OCI-LY7 (cell line): ENCODE results near the gene NMUR2. TPM values are rescaled to one million over a fixed set of nuclear protein-coding genes. Genes with fewer than 3 reads are reported as not detected.

Source experiments
- BruUV-seq: library from RNA; stranded (reverse); fragments of 400-500 nt; replicated peaks from 2 replicates; lab custom pipeline; 2021; lab: Mats Ljungman, UMichigan
- CTCF ChIA-PET: fragments of 300-600 bp; sonication (Branson Sonifier 250); formaldehyde crosslinking; loops from one replicate; lab custom pipeline; 2022; ENCODE audit warnings: antibody characterized with exemption; ENCODE audit not compliant: unreplicated experiment; lab: Charles Lee
- POLR2A ChIA-PET: fragments of 300-600 bp; sonication (Branson Sonifier 250); formaldehyde crosslinking; loops from one replicate; lab custom pipeline; 2022; ENCODE audit warnings: antibody characterized with exemption; lab: Charles Lee
- DNase-seq: peaks from one replicate; pipeline ENCODE4 v3.0.0-alpha.2; 2015; ENCODE audit warnings: low spot score
- H2AFZ ChIP-seq: fragments of 200-600 bp; sonication (generic), shearing (Covaris generic); 2 replicates; pipeline ENCODE4 v1.6.1; 2014; ENCODE audit warnings: mild to moderate bottlenecking, antibody characterized with exemption, low read length, moderate library complexity
- H3K27ac ChIP-seq: fragments of 200-600 bp; sonication (generic); 2 replicates; pipeline ENCODE4 v1.5.1; 2014; ENCODE audit warnings: mixed run types, low read depth, mild to moderate bottlenecking, moderate library complexity, low read length, inconsistent platforms; ENCODE audit not compliant: poor library complexity, severe bottlenecking
- H3K36me3 ChIP-seq: fragments of 200-600 bp; sonication (generic); 2 replicates; pipeline ENCODE4 v1.6.1; 2014; ENCODE audit warnings: mild to moderate bottlenecking, antibody characterized with exemption, low read length, moderate library complexity, mixed read lengths; ENCODE audit not compliant: insufficient read depth
- H3K4me1 ChIP-seq: fragments of 200-600 bp; sonication (generic); 2 replicates; pipeline ENCODE4 v1.5.1; 2014; ENCODE audit warnings: mild to moderate bottlenecking, low read length; ENCODE audit not compliant: insufficient read depth, poor library complexity, severe bottlenecking
- H3K4me2 ChIP-seq: fragments of 200-600 bp; sonication (generic); 2 replicates; pipeline ENCODE4 v1.6.1; 2014; ENCODE audit warnings: mild to moderate bottlenecking, low read length
- H3K4me3 ChIP-seq: fragments of 200-600 bp; sonication (generic); 2 replicates; pipeline ENCODE4 v1.5.1; 2014; ENCODE audit warnings: mild to moderate bottlenecking, low read depth, low read length; ENCODE audit not compliant: poor library complexity, severe bottlenecking
- H3K79me2 ChIP-seq: fragments of 200-600 bp; sonication (generic); 2 replicates; pipeline ENCODE4 v1.6.1; 2016; ENCODE audit warnings: low read depth, mild to moderate bottlenecking, low read length, moderate library complexity, mixed read lengths; ENCODE audit not compliant: insufficient read depth
- H3K9me2 ChIP-seq: fragments of 200-600 bp; sonication (generic); 2 replicates; pipeline ENCODE4 v1.6.1; 2016; ENCODE audit warnings: mild to moderate bottlenecking, low read length, mixed read lengths; ENCODE audit not compliant: insufficient read depth
- H3K9me3 ChIP-seq: fragments of 200-600 bp; sonication (generic); 2 replicates; pipeline ENCODE4 v1.6.1; 2014; ENCODE audit warnings: mild to moderate bottlenecking, mixed run types, low read length, mixed read lengths
- H4K20me1 ChIP-seq: fragments of 200-600 bp; sonication (generic); 2 replicates; pipeline ENCODE4 v1.6.1; 2014; ENCODE audit warnings: mild to moderate bottlenecking, antibody characterized with exemption, low read length, moderate library complexity, mixed read lengths; ENCODE audit not compliant: insufficient read depth
- CTCF ChIP-seq: fragments of 200-600 bp; sonication (generic); conservative IDR thresholded peaks from 2 replicates; pipeline ENCODE4 v1.5.1; 2014; ENCODE audit warnings: mild to moderate bottlenecking, antibody characterized with exemption, low read length, moderate library complexity, mixed read lengths
- EZH2phosphoT487 ChIP-seq: fragments of 200-600 bp; sonication (generic); IDR thresholded peaks from 2 replicates; pipeline ENCODE4 v1.6.1; 2018; ENCODE audit warnings: low read depth, borderline replicate concordance, mild to moderate bottlenecking, mixed run types, antibody characterized with exemption, low read length, moderate library complexity, mixed read lengths
- intact Hi-C: fragments of 100-400 bp; cut with micrococcal nuclease; formaldehyde crosslinking; loops from one replicate; pipeline ENCODE4 v1.10.0; 2022; ENCODE audit not compliant: unreplicated experiment
- total RNA-seq, 2 experiments: library from RNA; depleted of rRNA in 1 of 2; stranded (reverse); fragments of >200 nt in 1 of 2; shearing (Covaris generic) in 1 of 2; gene quantifications; 2 replicates each; pipeline ENCODE4 v1.2.3, GENCODE V29; 2014 to 2022

NMUR2 gene
- total RNA-seq, 2 experiments from 2014 or later: not detected

- no peak for TF ChIP-seq CTCF
- Histone ChIP-seq H3K9me2 (no peaks in the 10 kb centered on the region), H4K20me1 (no peaks in the 10 kb centered on the region), H3K4me2 (no peak overlapping the region), H3K36me3 (no peaks in the 10 kb centered on the region), H3K4me3 (no peak overlapping the region), H3K79me2 (no peaks in the 10 kb centered on the region), H3K27ac (no peak overlapping the region), H3K4me1 (no peaks in the 10 kb centered on the region), H2AFZ (no peak overlapping the region), H3K9me3 (no peaks in the 10 kb centered on the region)
- CTCF ChIA-PET: no interaction called here
- POLR2A ChIA-PET: no interaction called here
- no TSS peak for BruUV-seq
- DNase-seq: no peak
- intact Hi-C loops: no loop called here
These were observed 19.4 kb upstream of the NMUR2 start for GRCh38 chr5:152424501-152424900.

- POLR2A ChIA-PET: interaction anchor here (0.7 kb wide), 1 partner anchor 1148 kb away, joined by 3 read pairs; no protein-coding TSS in a partner anchor
- CTCF ChIA-PET: no interaction called here
- Histone ChIP-seq H3K36me3 (no peaks in the 10 kb centered on the region), H3K79me2 (no peaks in the 10 kb centered on the region), H3K9me3 (no peaks in the 10 kb centered on the region), H4K20me1 (no peaks in the 10 kb centered on the region), H3K4me1 (no peaks in the 10 kb centered on the region), H3K9me2 (no peaks in the 10 kb centered on the region), H3K27ac (no peak overlapping the region), H2AFZ (no peak overlapping the region), H3K4me3 (no peak overlapping the region), H3K4me2 (no peak overlapping the region)
- no TSS peak for BruUV-seq
- intact Hi-C loops: no loop called here
- TF ChIP-seq CTCF (no peak), EZH2phosphoT487 (no peak)
- DNase-seq: no peak
These were observed 17.0 kb upstream of the NMUR2 start for GRCh38 chr5:152422081-152422480.

- DNase-seq: no peak
- no peak overlapping the region for H3K27ac ChIP-seq
- H3K36me3 ChIP-seq: no peaks in the 10 kb centered on the region
- H3K4me3 ChIP-seq: no peak overlapping the region
- H3K9me3 ChIP-seq: no peaks in the 10 kb centered on the region; the same call in 1 of the 2 replicates
- BruUV-seq: no TSS peak
- no peaks in the 10 kb centered on the region for H4K20me1 ChIP-seq
- TF ChIP-seq EZH2phosphoT487 (no peak), CTCF (no peak)
- no peaks in the 10 kb centered on the region for H3K4me1 ChIP-seq
- ChIA-PET POLR2A (no interaction called here), CTCF (no interaction called here)
- intact Hi-C loops: no loop called here
- no peak overlapping the region for H3K4me2 ChIP-seq
- no peaks in the 10 kb centered on the region for H3K79me2 ChIP-seq
- no peak overlapping the region for H2AFZ ChIP-seq
- H3K9me2 ChIP-seq: no peaks in the 10 kb centered on the region
These were observed 7.0 kb upstream of the NMUR2 start for GRCh38 chr5:152412129-152412528.
